H9 (cell line): ENCODE results near the gene ZNF541. TPM values are rescaled to one million over a fixed set of nuclear protein-coding genes. Genes with fewer than 3 reads are reported as not detected.

Source experiments
- DNase-seq: peaks from one replicate; pipeline ENCODE4 v3.0.0-alpha.2; 2017
- H2AFZ ChIP-seq: one replicate; pipeline ENCODE4 v1.6.1; 2013; ENCODE audit warnings: mild to moderate bottlenecking, low read length, control low read depth, moderate library complexity
- H2AK5ac ChIP-seq: 2 replicates; pipeline ENCODE4 v1.6.1; 2013; ENCODE audit warnings: low read length, control low read depth, mixed read lengths; ENCODE audit not compliant: insufficient read length
- H2BK120ac ChIP-seq: one replicate; pipeline ENCODE4 v1.6.1; 2013; ENCODE audit warnings: low read depth, mild to moderate bottlenecking, low read length, control low read depth, inconsistent platforms; ENCODE audit not compliant: poor library complexity, severe bottlenecking
- H2BK12ac ChIP-seq: 2 replicates; pipeline ENCODE4 v1.6.1; 2013; ENCODE audit warnings: low read length, control low read depth, mixed read lengths, low read depth; ENCODE audit not compliant: insufficient read length
- H2BK15ac ChIP-seq: 2 replicates; pipeline ENCODE4 v1.6.1; 2013; ENCODE audit warnings: low read depth, low read length, control low read depth
- H2BK20ac ChIP-seq: one replicate; pipeline ENCODE4 v1.6.1; 2013; ENCODE audit warnings: low read depth, mild to moderate bottlenecking, low read length, control low read depth, inconsistent platforms; ENCODE audit not compliant: poor library complexity, severe bottlenecking
- H2BK5ac ChIP-seq: 2 replicates; pipeline ENCODE4 v1.6.1; 2013; ENCODE audit warnings: low read length, control low read depth, mixed read lengths; ENCODE audit not compliant: insufficient read length
- H3K14ac ChIP-seq: 2 replicates; pipeline ENCODE4 v1.6.1; 2013; ENCODE audit warnings: low read length, control low read depth; ENCODE audit not compliant: insufficient read depth
- H3K18ac ChIP-seq: 2 replicates; pipeline ENCODE4 v1.6.1; 2013; ENCODE audit warnings: low read depth, mild to moderate bottlenecking, mixed read lengths, low read length, control low read depth; ENCODE audit not compliant: insufficient read length
- H3K23ac ChIP-seq: 2 replicates; pipeline ENCODE4 v1.6.1; 2013; ENCODE audit warnings: low read length, control low read depth, mixed read lengths, low read depth; ENCODE audit not compliant: insufficient read length
- H3K23me2 ChIP-seq: 2 replicates; pipeline ENCODE4 v1.6.1; 2013; ENCODE audit warnings: low read depth, mild to moderate bottlenecking, mixed read lengths, low read length, control low read depth; ENCODE audit not compliant: insufficient read length, poor library complexity, severe bottlenecking
- H3K27ac ChIP-seq: 2 replicates; pipeline ENCODE4 v1.5.1; 2013; ENCODE audit warnings: low read length, control low read depth, mixed read lengths, low read depth; ENCODE audit not compliant: insufficient read length
- H3K27me3 ChIP-seq: 2 replicates; pipeline ENCODE4 v1.6.1; 2013; ENCODE audit warnings: low read length, control low read depth, inconsistent platforms; ENCODE audit not compliant: insufficient read depth
- H3K4ac ChIP-seq: 2 replicates; pipeline ENCODE4 v1.6.1; 2013; ENCODE audit warnings: low read depth, mild to moderate bottlenecking, control low read depth, inconsistent platforms, low read length, moderate library complexity
- H3K4me1 ChIP-seq: 2 replicates; pipeline ENCODE4 v1.6.1; 2013; ENCODE audit warnings: low read length, control low read depth, inconsistent platforms; ENCODE audit not compliant: insufficient read depth
- H3K4me2 ChIP-seq: 2 replicates; pipeline ENCODE4 v1.6.1; 2013; ENCODE audit warnings: low read length, control low read depth, mixed read lengths; ENCODE audit not compliant: insufficient read length, insufficient read depth
- H3K56ac ChIP-seq: 2 replicates; pipeline ENCODE4 v1.6.1; 2013; ENCODE audit warnings: low read depth, mild to moderate bottlenecking, mixed read lengths, low read length, control low read depth; ENCODE audit not compliant: insufficient read length
- H3K79me1 ChIP-seq: 2 replicates; pipeline ENCODE4 v1.6.1; 2013; ENCODE audit warnings: low read depth, mild to moderate bottlenecking, moderate library complexity, low read length, control low read depth, inconsistent platforms; ENCODE audit not compliant: insufficient read depth, poor library complexity, severe bottlenecking
- H3K79me2 ChIP-seq: 2 replicates; pipeline ENCODE4 v1.6.1; 2013; ENCODE audit warnings: low read length, control low read depth, inconsistent platforms; ENCODE audit not compliant: insufficient read depth
- H3K9ac ChIP-seq: 2 replicates; pipeline ENCODE4 v1.6.1; 2013; ENCODE audit warnings: low read length, control low read depth, mixed read lengths; ENCODE audit not compliant: insufficient read length; ENCODE audit errors: extremely low read depth
- H3K9me3 ChIP-seq: one replicate; pipeline ENCODE4 v1.6.1; 2013; ENCODE audit warnings: low read depth, low read length, inconsistent platforms; ENCODE audit not compliant: control insufficient read depth
- H3T11ph ChIP-seq: one replicate; pipeline ENCODE4 v1.6.1; 2013; ENCODE audit warnings: mild to moderate bottlenecking, low read length, control low read depth, inconsistent platforms
- H4K20me1 ChIP-seq: one replicate; pipeline ENCODE4 v1.6.1; 2013; ENCODE audit not compliant: control insufficient read depth, insufficient read length, insufficient read depth
- H4K5ac ChIP-seq: 2 replicates; pipeline ENCODE4 v1.6.1; 2013; ENCODE audit warnings: low read depth, mild to moderate bottlenecking, mixed read lengths, low read length, control low read depth; ENCODE audit not compliant: insufficient read length
- H4K8ac ChIP-seq: replicated peaks from 2 replicates; pipeline ENCODE4 v1.6.1; 2013; ENCODE audit warnings: low read length, control low read depth, mixed read lengths, low read depth; ENCODE audit not compliant: insufficient read length
- H4K91ac ChIP-seq: 2 replicates; pipeline ENCODE4 v1.6.1; 2013; ENCODE audit warnings: low read depth, mild to moderate bottlenecking, moderate library complexity, mixed read lengths, low read length, control low read depth; ENCODE audit not compliant: insufficient read length
- H3K27ac Mint-ChIP-seq, 3 experiments: 2 replicates in 2 of 3; 3 replicates in 1 of 3; pipeline ENCODE4 v1.8.0; 2020 to 2021; ENCODE audit warnings: mixed read lengths in 3 of 3, mild to moderate bottlenecking in 1 of 3, moderate library complexity in 1 of 3
- H3K27me3 Mint-ChIP-seq: 2 replicates; pipeline ENCODE4 v1.8.0; 2021; ENCODE audit warnings: low read depth, mild to moderate bottlenecking, moderate library complexity, mixed read lengths
- H3K36me3 Mint-ChIP-seq, 3 experiments: 2 replicates in 2 of 3; 3 replicates in 1 of 3; pipeline ENCODE4 v1.8.0; 2020 to 2021; ENCODE audit warnings: low read depth in 3 of 3, mixed read lengths in 3 of 3; ENCODE audit not compliant: insufficient read depth in 1 of 3
- H3K4me1 Mint-ChIP-seq, 2 experiments: 2 replicates each; pipeline ENCODE4 v1.8.0; 2020; ENCODE audit warnings: mixed read lengths in 2 of 2
- H3K4me3 Mint-ChIP-seq, 2 experiments: 2 replicates in 1 of 2; 3 replicates in 1 of 2; pipeline ENCODE4 v1.8.0; 2020 to 2021; ENCODE audit warnings: mild to moderate bottlenecking in 2 of 2, mixed read lengths in 2 of 2, moderate library complexity in 1 of 2
- H3K9me3 Mint-ChIP-seq, 2 experiments: 2 replicates in 1 of 2; 3 replicates in 1 of 2; pipeline ENCODE4 v1.8.0; 2020; ENCODE audit warnings: mild to moderate bottlenecking in 2 of 2, mixed read lengths in 2 of 2, moderate library complexity in 1 of 2
- CTCF ChIP-seq: fragments of 200-600 bp; sonication (generic); conservative IDR thresholded peaks from 3 replicates; pipeline ENCODE4 v1.8.0; 2021; ENCODE audit warnings: antibody characterized with exemption, mild to moderate bottlenecking
- WGBS: extraction: QIAGEN DNeasy Blood & Tissue Kit; methylation state at CpG from one replicate; pipeline ENCODE4 v1.1.7; 2013; ENCODE audit warnings: missing lambda C conversion rate, low lambda C conversion rate, mixed read lengths; ENCODE audit not compliant: insufficient read length; ENCODE audit errors: extremely low coverage; 5-methylcytosine and 5-hydroxymethylcytosine counted together
- total RNA-seq: library from RNA; stranded (reverse); gene quantifications from 2 replicates; pipeline ENCODE4 v1.2.1, GENCODE V29; 2021

The ZNF541 gene
- total RNA-seq, 1 experiment from 2014 or later: not detected

GRCh38 chr19:47601180-47601904 is 28.4 kb upstream of the ZNF541 start:
- H3K27ac ChIP-seq: no peak overlapping the region
- no peak for TF ChIP-seq CTCF

More at GRCh38 chr19:47601180-47601904, 28.4 kb upstream of the ZNF541 start:
- no peak overlapping the region for H2AK5ac ChIP-seq
- peak overlapping the region; percentile 75 for H3K4me2 ChIP-seq
- no peaks in the 10 kb centered on the region for H3K27me3 ChIP-seq
- Mint-ChIP-seq H3K27ac (peak overlapping the region; percentile 66 to 96 (median 95); a peak in 5 of 7 replicates), H3K4me1 (peaks cover 15 to 25% of the 10 kb centered on the region in 2 experiments), H3K4me3 (peak overlapping the region; percentile 77 to 89), H3K27me3 (no peaks in the 10 kb centered on the region; the same call in 1 of the 2 replicates), H3K9me3 (no peaks in the 10 kb centered on the region), H3K36me3 (no peaks in the 10 kb centered on the region)
- no peak overlapping the region for H2BK5ac ChIP-seq
- no peak overlapping the region for H2BK20ac ChIP-seq
- no peaks in the 10 kb centered on the region for H3K9me3 ChIP-seq
- H3K79me1 ChIP-seq: no peaks in the 10 kb centered on the region
- peaks cover 11% of the 10 kb centered on the region for H3K23me2 ChIP-seq
- no peak for DNase-seq
- H3K23ac ChIP-seq: no peak overlapping the region
- WGBS: no CpG with 5 or more reads among the region's 17 CpGs
- no peaks in the 10 kb centered on the region for H3K79me2 ChIP-seq
- H2BK120ac ChIP-seq: no peak overlapping the region
- H4K5ac ChIP-seq: no peak overlapping the region
- H3K4ac ChIP-seq: no peak overlapping the region
- no peak overlapping the region for H3T11ph ChIP-seq
- no peak overlapping the region for H4K8ac ChIP-seq
- no peak overlapping the region for H2AFZ ChIP-seq
- no peak overlapping the region for H4K91ac ChIP-seq
- H3K56ac ChIP-seq: peak overlapping the region; percentile 16
- H3K18ac ChIP-seq: no peak overlapping the region
- no peaks in the 10 kb centered on the region for H4K20me1 ChIP-seq
- no peaks in the 10 kb centered on the region for H3K4me1 ChIP-seq
- H2BK15ac ChIP-seq: no peak overlapping the region
- H2BK12ac ChIP-seq: no peak overlapping the region
- no peak overlapping the region for H3K9ac ChIP-seq
- H3K14ac ChIP-seq: no peak overlapping the region
